ENCODE results near the gene GOLGA8F.
"Not testable (repeated sequence)": the region's sequence is repeated elsewhere in the genome, so short reads cannot be mapped to it uniquely, and the experiment has no call there.

Gene GOLGA8F

GRCh38 chr15:28378364-28378763 is at the start of gene GOLGA8F:
Gene GOLGA8F (plus strand): TSS chr15:28378664. CDS start chr15:28378762, 98 bp downstream.
- DNase-seq = not testable (repeated sequence)

GRCh38 chr15:28357984-28358383 is 20.5 kb upstream of the GOLGA8F start, which contains the start of gene GOLGA6L24:
Gene GOLGA6L24 (minus strand): TSS chr15:28358084. CDS start chr15:28358023, 61 bp downstream.
- DNase-seq = not testable (repeated sequence)

- not testable (repeated sequence) for DNase-seq
Measured at GRCh38 chr15:28365502-28365901, 13.0 kb upstream of the GOLGA8F start.

- DNase-seq = not testable (repeated sequence)
Measured at GRCh38 chr15:28380053-28380452, 1.6 kb downstream of the GOLGA8F start.

- DNase-seq = not testable (repeated sequence)
Measured at GRCh38 chr15:28396022-28396421, 17.6 kb downstream of the GOLGA8F start.

- not testable (repeated sequence) for DNase-seq
Measured at GRCh38 chr15:28402774-28403435, 24.4 kb downstream of the GOLGA8F start.

- not testable (repeated sequence) for DNase-seq
Measured at GRCh38 chr15:28420470-28420869, 42.0 kb downstream of the GOLGA8F start.

- DNase-seq = not testable (repeated sequence)
Measured at GRCh38 chr15:28435594-28435993, 57.1 kb downstream of the GOLGA8F start.
